ENCODE measurements around the gene ORM1. TPM values are rescaled to one million over a fixed set of nuclear protein-coding genes. Genes with fewer than 3 reads are reported as not detected.
"Not testable (repeated sequence)": the region's sequence is repeated elsewhere in the genome, so short reads cannot be mapped to it uniquely, and the experiment has no call there.

Gene ORM1
- total and polyA plus RNA-seq, 9 donors, result 0.30 to 11.9 (median 2.1) TPM; not detected in 4

- peaks cover 2% of the 10 kb centered on the region for H3K4me1 ChIP-seq (ENCODE audit: insufficient read depth)
- H3K4me3 ChIP-seq, result no peak overlapping the region
- no peaks in the 10 kb centered on the region for H3K9me3 ChIP-seq
- no peak for DNase-seq
- WGBS, 3 donors, result 93 to 99% (median 95%) methylated on average over 8 of the region's 8 CpGs
- H3K27ac ChIP-seq, result no peak overlapping the region
- TF ChIP-seq, protein P1, sequence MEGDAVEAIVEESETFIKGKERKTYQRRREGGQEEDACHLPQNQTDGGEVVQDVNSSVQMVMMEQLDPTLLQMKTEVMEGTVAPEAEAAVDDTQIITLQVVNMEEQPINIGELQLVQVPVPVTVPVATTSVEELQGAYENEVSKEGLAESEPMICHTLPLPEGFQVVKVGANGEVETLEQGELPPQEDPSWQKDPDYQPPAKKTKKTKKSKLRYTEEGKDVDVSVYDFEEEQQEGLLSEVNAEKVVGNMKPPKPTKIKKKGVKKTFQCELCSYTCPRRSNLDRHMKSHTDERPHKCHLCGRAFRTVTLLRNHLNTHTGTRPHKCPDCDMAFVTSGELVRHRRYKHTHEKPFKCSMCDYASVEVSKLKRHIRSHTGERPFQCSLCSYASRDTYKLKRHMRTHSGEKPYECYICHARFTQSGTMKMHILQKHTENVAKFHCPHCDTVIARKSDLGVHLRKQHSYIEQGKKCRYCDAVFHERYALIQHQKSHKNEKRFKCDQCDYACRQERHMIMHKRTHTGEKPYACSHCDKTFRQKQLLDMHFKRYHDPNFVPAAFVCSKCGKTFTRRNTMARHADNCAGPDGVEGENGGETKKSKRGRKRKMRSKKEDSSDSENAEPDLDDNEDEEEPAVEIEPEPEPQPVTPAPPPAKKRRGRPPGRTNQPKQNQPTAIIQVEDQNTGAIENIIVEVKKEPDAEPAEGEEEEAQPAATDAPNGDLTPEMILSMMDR (IDR thresholded peaks at IDR 0.05), result no peak
- TF ChIP-seq EP300 (IDR thresholded peaks at IDR 0.05), result no peak
- TF ChIP-seq POLR2A (IDR thresholded peaks at IDR 0.05), result no peak
- H3K27me3 ChIP-seq, result no peaks in the 10 kb centered on the region
- H3K36me3 ChIP-seq, result no peaks in the 10 kb centered on the region
- intact Hi-C loops (cut with DNase I), result no loop called here
Measured at GRCh38 chr9:114327749-114328148, 4.9 kb downstream of the ORM1 start.

DNA sequence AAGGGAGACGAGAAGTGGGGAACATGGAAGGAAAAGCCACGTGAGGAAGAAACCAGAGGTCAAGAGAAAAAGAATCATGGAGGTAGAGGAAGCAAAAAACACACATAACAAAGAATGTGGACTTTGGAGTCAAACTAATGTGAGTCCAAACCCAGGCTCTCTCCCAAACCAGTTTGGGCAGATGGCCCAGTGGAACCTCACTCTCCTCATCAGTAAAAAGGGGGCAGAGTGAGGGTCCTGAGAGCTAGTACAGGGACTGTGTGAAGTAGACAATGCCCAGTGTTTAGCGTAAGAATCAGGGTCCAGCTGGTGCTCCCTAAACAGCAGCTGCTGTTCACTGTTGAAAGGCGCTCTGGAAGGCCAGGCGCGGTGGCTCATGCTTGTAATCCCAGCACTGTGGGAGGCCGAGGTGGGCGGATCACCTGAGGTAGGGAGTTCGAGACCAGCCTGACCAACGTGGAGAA lies 5.5 kb downstream of the ORM1 start:
- intact Hi-C loops (cut with DNase I); H3K36me3 ChIP-seq; H3K4me1 ChIP-seq (ENCODE audit: insufficient read depth); H3K27ac ChIP-seq; H3K4me3 ChIP-seq; DNase-seq; H3K9me3 ChIP-seq; H3K27me3 ChIP-seq: not testable (repeated sequence)
- WGBS, 3 donors, result 82 to 87% (median 82%) methylated on average over 10 of the region's 10 CpGs

GRCh38 chr9:114328937-114329624 lies 6.2 kb downstream of the ORM1 start:
- H3K4me1 ChIP-seq (ENCODE audit: insufficient read depth); H3K4me3 ChIP-seq; H3K36me3 ChIP-seq; DNase-seq; H3K27ac ChIP-seq; H3K27me3 ChIP-seq; H3K9me3 ChIP-seq; intact Hi-C loops (cut with DNase I): not testable (repeated sequence)
- 57 to 79% (median 65%) methylated on average over 11 to 12 of the region's 12 CpGs for WGBS, 3 donors

DNA sequence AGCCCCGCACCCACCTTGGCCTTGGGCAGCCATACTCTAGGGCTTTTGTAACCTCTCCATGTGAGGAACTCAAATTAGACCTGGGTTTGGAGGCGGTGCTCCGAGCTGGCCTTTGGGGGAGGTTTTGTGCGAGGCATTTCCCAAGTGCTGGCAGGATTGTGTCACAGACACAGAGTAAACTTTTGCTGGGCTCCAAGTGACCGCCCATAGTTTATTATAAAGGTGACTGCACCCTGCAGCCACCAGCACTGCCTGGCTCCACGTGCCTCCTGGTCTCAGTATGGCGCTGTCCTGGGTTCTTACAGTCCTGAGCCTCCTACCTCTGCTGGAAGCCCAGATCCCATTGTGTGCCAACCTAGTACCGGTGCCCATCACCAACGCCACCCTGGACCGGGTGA lies 6.7 kb downstream of the ORM1 start, which contains the start of gene ORM2:
TSS of gene ORM2 (plus strand) at position 245 of the 398 bp plus-strand sequence. CDS start at position 281, 36 bp downstream.
- H3K27me3 ChIP-seq; H3K4me1 ChIP-seq (ENCODE audit: insufficient read depth); intact Hi-C loops (cut with DNase I); H3K36me3 ChIP-seq; H3K4me3 ChIP-seq; H3K9me3 ChIP-seq; DNase-seq; H3K27ac ChIP-seq: not testable (repeated sequence)
- WGBS, 3 donors, result 100% methylated on average over 2 of the region's 10 CpGs; no CpG with 5 or more reads in 2 of the 3 donors

GRCh38 chr9:114330636-114331035 lies 7.7 kb downstream of the ORM1 start:
- 21 to 39% (median 28%) methylated on average over 10 of the region's 10 CpGs for WGBS, 3 donors
- Histone ChIP-seq H3K4me3 (no peak overlapping the region), H3K9me3 (no peaks in the 10 kb centered on the region), H3K27ac (no peak overlapping the region), H3K36me3 (no peaks in the 10 kb centered on the region), H3K4me1 (ENCODE audit: insufficient read depth) (peaks cover 2% of the 10 kb centered on the region), H3K27me3 (no peaks in the 10 kb centered on the region)
- DNase-seq, result no peak
- intact Hi-C loops (cut with DNase I), result no loop called here
- TF ChIP-seq, protein P1 (IDR thresholded peaks at IDR 0.05), result no peak
- TF ChIP-seq EP300 (IDR thresholded peaks at IDR 0.05) (no peak), POLR2A (IDR thresholded peaks at IDR 0.05) (no peak)

DNA sequence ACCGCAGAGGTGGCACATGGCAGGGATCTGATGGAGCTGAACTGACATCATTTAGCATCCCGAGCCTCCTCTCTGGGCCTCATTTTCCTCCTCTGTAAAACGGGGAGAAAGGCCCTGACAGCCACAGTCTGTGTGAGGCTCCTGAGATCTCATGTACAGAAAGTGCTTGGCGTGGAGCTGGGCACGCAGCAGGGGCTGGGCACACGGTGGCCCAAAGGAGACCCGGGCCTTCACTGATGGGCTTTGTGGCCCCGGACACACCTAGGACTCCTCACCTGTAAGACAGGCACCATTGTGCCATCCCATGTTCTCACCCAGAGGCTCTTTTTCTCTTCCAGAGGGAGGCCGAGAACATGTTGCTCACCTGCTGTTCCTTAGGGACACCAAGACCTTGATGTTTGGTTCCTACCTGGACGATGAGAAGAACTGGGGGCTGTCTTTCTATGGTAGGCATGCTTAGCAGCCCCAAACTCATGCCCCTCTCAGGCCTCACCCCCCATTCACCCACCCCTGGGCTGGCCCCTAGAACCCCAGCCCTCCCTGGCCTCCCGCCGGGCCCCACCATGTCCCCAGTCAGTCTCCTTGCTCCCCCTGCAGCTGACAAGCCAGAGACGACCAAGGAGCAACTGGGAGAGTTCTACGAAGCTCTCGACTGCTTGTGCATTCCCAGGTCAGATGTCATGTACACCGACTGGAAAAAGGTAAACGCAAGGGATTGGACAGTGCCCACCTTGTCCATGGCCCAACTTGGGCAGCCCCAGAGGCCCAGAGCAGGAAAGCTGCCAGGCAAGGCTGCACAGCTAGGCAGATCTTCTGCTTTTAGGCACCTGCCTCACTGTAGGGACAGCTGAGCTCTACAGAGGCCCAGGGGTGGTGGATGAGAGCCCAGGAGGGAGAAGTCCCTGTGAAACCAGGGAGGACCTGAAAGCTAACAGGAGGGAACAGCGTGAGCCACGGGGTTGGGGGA lies 8.6 kb downstream of the ORM1 start:
- intact Hi-C loops (cut with DNase I); H3K27me3 ChIP-seq; H3K4me1 ChIP-seq (ENCODE audit: insufficient read depth); H3K36me3 ChIP-seq; H3K4me3 ChIP-seq; H3K27ac ChIP-seq; DNase-seq; H3K9me3 ChIP-seq: not testable (repeated sequence)
- 58 to 60% (median 59%) methylated on average over 15 to 17 of the region's 19 CpGs for WGBS, 3 donors

DNA sequence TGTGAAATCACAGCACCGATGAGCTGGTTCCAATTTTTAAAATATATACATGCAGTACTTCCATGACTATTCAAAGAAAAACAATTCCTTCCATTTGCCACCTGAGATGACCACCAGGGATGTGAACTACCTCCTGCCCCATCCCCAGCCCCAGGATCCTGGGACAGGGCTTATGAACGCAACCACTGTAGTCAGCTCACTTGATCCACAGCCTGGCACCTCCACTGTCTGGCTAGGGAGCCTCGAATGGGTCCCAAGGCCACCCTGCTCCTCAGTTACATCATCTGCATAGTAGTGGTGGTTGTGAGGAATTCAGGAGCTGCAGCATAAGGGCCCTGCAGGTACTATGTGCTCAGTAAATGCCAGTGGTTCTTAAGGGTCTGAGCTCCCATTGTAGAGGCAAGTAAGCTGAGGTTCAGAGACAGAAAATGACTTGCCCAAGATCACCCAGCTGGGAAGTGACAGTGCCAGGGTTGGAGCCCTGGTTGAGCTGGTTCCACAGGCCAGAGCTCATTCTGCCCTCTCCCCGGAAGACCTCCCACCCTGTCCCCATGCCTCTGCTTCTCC lies 9.7 kb downstream of the ORM1 start:
- H3K36me3 ChIP-seq; H3K9me3 ChIP-seq; DNase-seq; H3K4me3 ChIP-seq; intact Hi-C loops (cut with DNase I); H3K27ac ChIP-seq; H3K27me3 ChIP-seq; H3K4me1 ChIP-seq (ENCODE audit: insufficient read depth): not testable (repeated sequence)
- 47 to 62% (median 48%) methylated on average over 3 to 4 of the region's 4 CpGs for WGBS, 3 donors

DNA sequence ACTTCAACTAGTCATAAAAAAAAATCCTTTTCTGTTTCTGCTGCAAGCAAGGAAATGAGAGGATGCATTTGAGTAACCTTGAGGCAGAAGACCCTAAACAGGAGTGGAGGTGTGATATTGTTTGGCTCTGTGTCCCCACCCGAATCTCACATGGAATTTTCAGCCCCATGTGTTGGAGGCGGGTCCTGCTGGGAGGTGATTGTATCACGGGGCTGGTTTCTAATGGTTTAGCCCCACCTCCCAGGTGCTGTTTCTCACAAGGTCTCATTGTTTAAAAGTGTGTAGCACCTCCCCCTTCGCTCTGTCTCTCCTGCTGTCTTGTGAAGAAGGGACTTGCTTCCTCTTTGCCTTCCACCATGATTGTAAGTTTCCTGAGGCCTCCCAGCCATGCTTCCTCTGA lies 10.8 kb downstream of the ORM1 start:
- H3K36me3 ChIP-seq; intact Hi-C loops (cut with DNase I); H3K4me3 ChIP-seq; H3K27ac ChIP-seq; H3K4me1 ChIP-seq (ENCODE audit: insufficient read depth); H3K9me3 ChIP-seq; H3K27me3 ChIP-seq; DNase-seq: not testable (repeated sequence)
- WGBS, 3 donors, result 61 to 77% (median 64%) methylated on average over 3 of the region's 4 CpGs
